GM19025 (cell line): ENCODE measurements around the gene HIP1.
A peak's percentile ranks its signal among the peaks of the same experiment; 100 is the strongest.
"Not testable (repeated sequence)": the region's sequence is repeated elsewhere in the genome, so short reads cannot be mapped to it uniquely, and the experiment has no call there.

Experiments used
- ATAC-seq: cut with Tn5 transposase; IDR thresholded peaks from one replicate; pipeline ENCODE4 v1.9.1; 2021; ENCODE audit warnings: mild to moderate bottlenecking, low read depth, moderate library complexity; ENCODE audit not compliant: unreplicated experiment

The HIP1 gene

GRCh38 chr7:75687246-75688088 is 51.3 kb downstream of the HIP1 start:
- no peak for ATAC-seq

GRCh38 chr7:75686551-75686950 is 52.2 kb downstream of the HIP1 start:
- no peak for ATAC-seq

GRCh38 chr7:75682052-75682451 is 56.7 kb downstream of the HIP1 start:
- not testable (repeated sequence) for ATAC-seq

- no peak for ATAC-seq
Observed at GRCh38 chr7:75679060-75679459, 59.7 kb downstream of the HIP1 start.

- ATAC-seq = no peak
Observed at GRCh38 chr7:75669579-75669978, 69.2 kb downstream of the HIP1 start.

- ATAC-seq = no peak
Observed at GRCh38 chr7:75667938-75668337, 70.8 kb downstream of the HIP1 start.

GRCh38 chr7:75663302-75663907 is 75.3 kb downstream of the HIP1 start:
- peak; percentile 31 for ATAC-seq

GRCh38 chr7:75662579-75663301 is 76.0 kb downstream of the HIP1 start:
- peak; percentile 91 for ATAC-seq

- ATAC-seq = no peak
Observed at GRCh38 chr7:75660566-75661215, 78.0 kb downstream of the HIP1 start.

GRCh38 chr7:75658802-75659201 is 79.9 kb downstream of the HIP1 start:
- no peak for ATAC-seq

- ATAC-seq = no peak
Observed at GRCh38 chr7:75658369-75658768, 80.4 kb downstream of the HIP1 start.

- ATAC-seq = no peak
Observed at GRCh38 chr7:75657866-75658265, 80.9 kb downstream of the HIP1 start.

- ATAC-seq = no peak
Observed at GRCh38 chr7:75656740-75657139, 82.0 kb downstream of the HIP1 start.

- ATAC-seq = no peak
Observed at GRCh38 chr7:75655536-75655935, 83.2 kb downstream of the HIP1 start.

GRCh38 chr7:75654855-75655254 is 83.9 kb downstream of the HIP1 start:
- no peak for ATAC-seq

- no peak for ATAC-seq
Observed at GRCh38 chr7:75653651-75654050, 85.1 kb downstream of the HIP1 start.

GRCh38 chr7:75652788-75653187 is 86.0 kb downstream of the HIP1 start:
- no peak for ATAC-seq

GRCh38 chr7:75650681-75651080 is 88.1 kb downstream of the HIP1 start:
- ATAC-seq = no peak

GRCh38 chr7:75650062-75650461 is 88.7 kb downstream of the HIP1 start:
- ATAC-seq = no peak

- no peak for ATAC-seq
Observed at GRCh38 chr7:75649462-75649861, 89.3 kb downstream of the HIP1 start.
